Gastrocnemius medialis (tissue), 4 donors: ENCODE measurements around the gene LAMA2. TPM values are rescaled to one million over a fixed set of nuclear protein-coding genes. Genes with fewer than 3 reads are reported as not detected.

Experiments used
- ATAC-seq, 2 donors: fragments of 150-250 bp; one replicate each; pipeline ENCODE4 v1.9.1; 2016
- DNase-seq, 2 donors: peaks; one replicate each; pipeline ENCODE4 v3.0.0-alpha.2; 2019
- H3K27ac ChIP-seq, 4 donors: fragments of 200-600 bp; sonication (generic); 1 replicate in 1 of 4; 2 replicates in 3 of 4; pipeline ENCODE4 v1.5.1; 2016 to 2018; ENCODE audit warnings: mild to moderate bottlenecking in 2 of 4, moderate library complexity in 1 of 4
- H3K27me3 ChIP-seq, 3 donors: fragments of 200-600 bp; sonication (generic) in 2 of 3; 1 replicate in 1 of 3; 2 replicates in 2 of 3; pipeline versions ENCODE4 v1.5.1 to v1.6.0; 2016 to 2019; ENCODE audit warnings: mild to moderate bottlenecking in 1 of 3, moderate library complexity in 1 of 3
- H3K36me3 ChIP-seq, 2 donors: fragments of 200-600 bp; sonication (generic) in 1 of 2; one replicate each; pipeline ENCODE4 v1.5.1; 2017 to 2018
- H3K4me1 ChIP-seq, 2 donors: fragments of 200-600 bp; sonication (generic) in 1 of 2; one replicate each; pipeline ENCODE4 v1.5.1; 2016 to 2017; ENCODE audit warnings: mild to moderate bottlenecking in 2 of 2
- H3K4me3 ChIP-seq, 4 donors: fragments of 200-600 bp; sonication (generic) in 3 of 4; 1 replicate in 1 of 4; 2 replicates in 3 of 4; pipeline ENCODE4 v1.5.1; 2016 to 2019; ENCODE audit warnings: mild to moderate bottlenecking in 2 of 4
- H3K9me3 ChIP-seq, 3 donors: fragments of 200-600 bp; sonication (generic) in 2 of 3; 1 replicate in 1 of 3; 2 replicates in 2 of 3; pipeline ENCODE4 v1.5.1; 2016 to 2019
- POLR2A ChIP-seq, 2 donors: fragments of 450-650 bp; IDR thresholded peaks; one replicate each; pipeline ENCODE4 v1.6.1; 2017; ENCODE audit warnings: antibody characterized with exemption in 2 of 2, mild to moderate bottlenecking in 2 of 2, moderate library complexity in 2 of 2
- in situ Hi-C, 4 donors: fragments of 200-750 bp; cut with MboI; loops; one replicate each; pipeline versions ENCODE4 v1.15.0 to v1.8.0; 2017; ENCODE audit warnings: low sequenced_read_pairs in 4 of 4
- intact Hi-C: fragments of 100-400 bp; cut with DNase I; formaldehyde crosslinking; loops from one replicate; pipeline ENCODE4 v1.15.1; 2023; ENCODE audit warnings: low total_unique reads
- total RNA-seq, 4 donors: library from RNA; depleted of rRNA; stranded (reverse); fragments of >200 nt; gene quantifications; one replicate each; pipeline versions ENCODE4 v1.1.0 to v1.2.3, GENCODE V29; 2016
- TF ChIP-seq, protein P1 (sequence below), 5 experiments: fragments of 450-650 bp in 3 of 5; fragments of 200-600 bp in 2 of 5; sonication (generic) in 2 of 5; IDR thresholded peaks in 4 of 5; conservative IDR thresholded peaks in 1 of 5; 1 replicate in 4 of 5; 2 replicates in 1 of 5; pipeline ENCODE4 v1.5.1; 2016 to 2019; ENCODE audit warnings: antibody characterized with exemption in 5 of 5, mild to moderate bottlenecking in 3 of 5, moderate library complexity in 3 of 5

Gene LAMA2
- total RNA-seq, 4 donors from 2014 or later, result 52.9 to 113 (median 71.3) TPM

- H3K27me3 ChIP-seq, result no peaks in the 10 kb centered on the region
- H3K9me3 ChIP-seq, result no peaks in the 10 kb centered on the region
- ATAC-seq (no peak), DNase-seq (no peak)
- H3K27ac ChIP-seq, result no peak overlapping the region
- no peaks in the 10 kb centered on the region for H3K36me3 ChIP-seq
- intact Hi-C loops (no loop called here), in situ Hi-C loops (no loop called here)
- H3K4me3 ChIP-seq, result no peak overlapping the region
- no peaks in the 10 kb centered on the region for H3K4me1 ChIP-seq
- TF ChIP-seq POLR2A (IDR thresholded peaks at IDR 0.05), result no peak
- TF ChIP-seq, protein P1, sequence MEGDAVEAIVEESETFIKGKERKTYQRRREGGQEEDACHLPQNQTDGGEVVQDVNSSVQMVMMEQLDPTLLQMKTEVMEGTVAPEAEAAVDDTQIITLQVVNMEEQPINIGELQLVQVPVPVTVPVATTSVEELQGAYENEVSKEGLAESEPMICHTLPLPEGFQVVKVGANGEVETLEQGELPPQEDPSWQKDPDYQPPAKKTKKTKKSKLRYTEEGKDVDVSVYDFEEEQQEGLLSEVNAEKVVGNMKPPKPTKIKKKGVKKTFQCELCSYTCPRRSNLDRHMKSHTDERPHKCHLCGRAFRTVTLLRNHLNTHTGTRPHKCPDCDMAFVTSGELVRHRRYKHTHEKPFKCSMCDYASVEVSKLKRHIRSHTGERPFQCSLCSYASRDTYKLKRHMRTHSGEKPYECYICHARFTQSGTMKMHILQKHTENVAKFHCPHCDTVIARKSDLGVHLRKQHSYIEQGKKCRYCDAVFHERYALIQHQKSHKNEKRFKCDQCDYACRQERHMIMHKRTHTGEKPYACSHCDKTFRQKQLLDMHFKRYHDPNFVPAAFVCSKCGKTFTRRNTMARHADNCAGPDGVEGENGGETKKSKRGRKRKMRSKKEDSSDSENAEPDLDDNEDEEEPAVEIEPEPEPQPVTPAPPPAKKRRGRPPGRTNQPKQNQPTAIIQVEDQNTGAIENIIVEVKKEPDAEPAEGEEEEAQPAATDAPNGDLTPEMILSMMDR (IDR thresholded peaks at IDR 0.05 in 4 of 5, conservative IDR thresholded peaks at IDR 0.05 in 1 of 5), result no peak
Observed at GRCh38 chr6:128932061-128932460, 49.1 kb downstream of the LAMA2 start.

DNA sequence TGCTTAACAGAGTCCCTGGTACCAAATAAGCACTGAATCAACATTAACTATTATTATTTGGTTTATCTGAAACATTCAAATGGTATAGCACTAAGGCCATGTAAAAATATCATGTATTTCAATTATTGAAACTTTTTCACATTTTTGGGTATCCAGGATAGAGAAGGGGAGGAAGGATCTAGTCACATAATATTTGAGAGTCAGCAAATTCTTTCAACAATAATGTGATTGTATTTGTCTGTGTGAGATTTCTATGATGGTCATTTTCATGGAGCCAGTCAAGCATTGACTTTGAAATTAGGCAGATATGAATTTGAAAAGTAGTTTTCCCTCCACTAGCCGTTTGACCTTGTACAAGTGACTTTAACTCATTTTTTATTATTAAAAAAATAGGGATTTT is 67.9 kb downstream of the LAMA2 start:
- Histone ChIP-seq H3K27ac (no peak overlapping the region), H3K9me3 (no peaks in the 10 kb centered on the region), H3K36me3 (no peaks in the 10 kb centered on the region), H3K27me3 (no peaks in the 10 kb centered on the region), H3K4me3 (no peak overlapping the region), H3K4me1 (no peaks in the 10 kb centered on the region)
- ATAC-seq, result no peak
- DNase-seq, result no peak
- intact Hi-C loops, result no loop called here
- in situ Hi-C loops, result no loop called here
- TF ChIP-seq POLR2A (IDR thresholded peaks at IDR 0.05), result no peak
- TF ChIP-seq, protein P1 (IDR thresholded peaks at IDR 0.05 in 4 of 5, conservative IDR thresholded peaks at IDR 0.05 in 1 of 5), result no peak

GRCh38 chr6:128952902-128953301 is 70.0 kb downstream of the LAMA2 start:
- in situ Hi-C loops, result no loop called here
- DNase-seq (no peak), ATAC-seq (no peak)
- Histone ChIP-seq H3K36me3 (no peaks in the 10 kb centered on the region), H3K9me3 (no peaks in the 10 kb centered on the region), H3K4me1 (no peaks in the 10 kb centered on the region), H3K27ac (no peak overlapping the region), H3K4me3 (no peak overlapping the region), H3K27me3 (no peaks in the 10 kb centered on the region)
- intact Hi-C loops, result no loop called here
- TF ChIP-seq, protein P1 (IDR thresholded peaks at IDR 0.05 in 4 of 5, conservative IDR thresholded peaks at IDR 0.05 in 1 of 5), result no peak
- TF ChIP-seq POLR2A (IDR thresholded peaks at IDR 0.05), result no peak

- Histone ChIP-seq H3K36me3 (no peaks in the 10 kb centered on the region), H3K9me3 (no peaks in the 10 kb centered on the region), H3K4me3 (no peak overlapping the region), H3K4me1 (no peaks in the 10 kb centered on the region), H3K27me3 (no peaks in the 10 kb centered on the region), H3K27ac (no peak overlapping the region)
- intact Hi-C loops (no loop called here), in situ Hi-C loops (no loop called here)
- TF ChIP-seq, protein P1 (IDR thresholded peaks at IDR 0.05 in 4 of 5, conservative IDR thresholded peaks at IDR 0.05 in 1 of 5), result no peak
- no peak for TF ChIP-seq POLR2A (IDR thresholded peaks at IDR 0.05)
- DNase-seq, result no peak
- no peak for ATAC-seq
Observed at GRCh38 chr6:128954308-128955043, 71.5 kb downstream of the LAMA2 start.

DNA sequence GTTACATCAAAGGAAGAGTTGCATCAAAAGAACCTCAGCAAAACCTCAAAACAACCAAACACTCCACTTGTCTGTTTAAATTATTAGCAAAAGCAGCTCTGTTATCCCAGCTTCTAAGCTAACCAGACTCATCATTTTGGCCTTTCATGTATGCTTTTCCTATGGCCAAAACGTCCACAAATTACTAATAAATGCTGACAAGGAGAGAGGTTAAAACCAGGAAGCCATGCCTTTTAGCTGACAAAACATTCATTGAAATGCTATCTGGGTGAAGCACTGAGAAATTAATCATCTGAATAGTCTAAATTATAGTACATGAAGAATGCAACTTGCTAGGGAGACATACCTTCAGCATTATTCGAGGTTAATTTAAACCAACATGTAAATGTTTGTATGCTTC is 80.6 kb downstream of the LAMA2 start:
- Histone ChIP-seq H3K27me3 (no peaks in the 10 kb centered on the region), H3K36me3 (no peaks in the 10 kb centered on the region), H3K4me3 (no peak overlapping the region), H3K27ac (no peak overlapping the region), H3K4me1 (no peaks in the 10 kb centered on the region), H3K9me3 (no peaks in the 10 kb centered on the region)
- TF ChIP-seq, protein P1 (IDR thresholded peaks at IDR 0.05 in 4 of 5, conservative IDR thresholded peaks at IDR 0.05 in 1 of 5), result no peak
- no peak for TF ChIP-seq POLR2A (IDR thresholded peaks at IDR 0.05)
- DNase-seq, result no peak
- in situ Hi-C loops, result no loop called here
- no peak for ATAC-seq
- intact Hi-C loops, result no loop called here
